NB4 (cell line): ENCODE data around the gene FAM83C.

Experiments
- CTCF ChIP-seq: IDR thresholded peaks from one replicate; pipeline ENCODE4 v1.5.1; 2012; ENCODE audit warnings: low read depth, low read length
- POLR2A ChIP-seq: IDR thresholded peaks from 2 replicates; pipeline ENCODE4 v1.6.1; 2011; ENCODE audit warnings: mild to moderate bottlenecking; ENCODE audit not compliant: insufficient read length; ENCODE audit errors: extremely low read depth

DNA sequence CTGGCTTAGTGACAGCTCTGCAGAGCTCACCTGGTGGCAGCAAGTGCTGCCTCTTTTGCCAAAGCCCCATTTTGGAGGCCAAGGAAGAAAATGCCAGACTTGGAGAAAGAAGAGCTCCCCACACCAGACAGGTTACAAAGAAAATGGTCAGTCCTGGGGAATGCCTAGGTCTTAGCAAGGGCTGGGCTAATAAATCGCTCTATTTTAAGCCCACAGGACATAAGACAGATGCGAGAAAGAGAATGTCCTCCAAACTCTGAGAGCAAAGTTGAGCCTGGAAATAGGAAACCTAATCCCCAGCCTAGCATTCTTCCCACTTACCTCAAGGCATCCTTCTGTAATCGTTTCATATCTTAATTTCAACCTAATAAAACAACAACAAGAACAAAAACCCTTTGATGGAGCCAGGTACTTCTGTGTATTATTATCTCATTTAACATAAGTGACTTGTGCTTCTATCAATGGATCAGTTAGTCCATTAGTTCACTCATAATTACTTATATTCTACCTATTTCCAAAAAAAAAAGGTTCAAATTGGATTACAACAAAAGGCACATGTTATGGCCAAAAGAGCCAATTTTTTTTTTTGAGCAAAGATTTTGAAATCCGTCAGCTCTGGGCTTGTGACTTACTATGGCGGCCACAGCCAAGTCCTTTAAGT lies 40.4 kb upstream of the FAM83C start:
- TF ChIP-seq CTCF: no peak
- TF ChIP-seq POLR2A: no peak
